ENCODE data around the gene UBE3C. TPM values are rescaled to one million over a fixed set of nuclear protein-coding genes. Genes with fewer than 3 reads are reported as not detected.

The UBE3C gene
- total RNA-seq, 4 donors from 2014 or later, result 60.7 to 68.7 (median 64.7) TPM

DNA sequence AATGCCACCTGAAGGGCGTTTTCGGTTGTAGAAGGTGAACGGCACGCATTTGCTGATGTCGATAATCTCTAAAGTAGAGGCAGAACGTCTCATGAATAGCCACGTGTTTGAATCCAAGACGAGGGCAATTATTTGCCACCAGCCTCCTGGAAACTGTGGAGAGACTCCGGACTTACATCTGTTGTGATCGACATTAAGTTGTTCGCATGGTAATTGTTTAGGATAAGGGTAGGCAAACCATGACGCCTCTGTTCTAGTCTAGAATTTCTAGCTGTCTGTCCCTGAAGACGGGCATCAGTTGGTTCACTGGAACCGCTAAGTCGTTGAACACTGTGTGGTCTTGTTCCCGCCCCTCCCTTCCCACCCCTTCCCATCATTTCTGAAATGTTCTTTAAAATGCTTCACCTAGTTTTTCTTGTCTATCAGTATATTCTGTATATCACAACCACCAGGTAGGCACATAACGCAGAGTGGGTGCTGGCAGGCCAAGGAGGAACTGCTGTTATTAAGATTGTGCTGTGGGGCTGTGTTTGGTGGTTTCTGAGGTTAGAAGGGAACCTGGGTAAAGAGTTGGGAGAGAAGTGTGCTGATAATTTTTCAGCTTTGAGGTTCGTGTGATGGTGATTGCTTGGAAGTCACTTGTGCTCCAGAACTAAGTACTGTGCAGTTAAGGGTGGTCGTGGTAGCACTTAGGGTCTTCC, 1.2 kb downstream of the UBE3C start:
- TF ChIP-seq EP300 (IDR thresholded peaks at IDR 0.05) (no peak), CTCF (IDR thresholded peaks at IDR 0.05) (no peak), POLR2A (IDR thresholded peaks at IDR 0.05) (no peak)
- Histone ChIP-seq H3K4me1 (peaks cover 0 to 53% (median 22%) of the 10 kb centered on the region in 4 donors), H3K27me3 (no peaks in the 10 kb centered on the region), H3K27ac (peak overlapping the region; percentile 86 to 98 (median 92)), H3K4me3 (peak overlapping the region; percentile 86 to 95 (median 91)), H3K9me3 (no peaks in the 10 kb centered on the region), H3K36me3 (peaks cover 0 to 6% (median 0%) of the 10 kb centered on the region in 3 donors)
- no peak for DNase-seq (ENCODE audit: low spot score in 2 of 2)
- 16 to 22% methylated on average over 19 of the region's 19 CpGs for WGBS, 2 donors

DNA sequence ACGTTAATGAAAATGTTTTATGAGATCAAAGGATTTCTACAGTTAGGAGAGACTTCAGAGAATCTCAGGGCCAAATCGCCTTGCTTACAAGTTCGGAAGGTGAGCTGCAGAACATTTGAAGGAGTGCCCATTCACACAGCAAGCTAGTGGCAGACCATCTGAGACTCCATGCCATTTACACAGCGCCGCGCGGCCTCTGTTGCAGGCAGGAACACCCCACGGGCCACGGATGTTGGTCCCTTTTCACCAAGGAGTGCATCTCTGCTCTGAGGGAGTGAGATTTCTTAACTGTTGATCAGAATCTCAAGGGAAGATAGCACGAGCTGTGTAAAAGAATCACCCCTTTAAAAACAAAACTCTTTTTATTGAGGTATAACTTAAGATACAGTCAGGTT, 1.8 kb downstream of the UBE3C start:
- H3K4me1 ChIP-seq, result peaks cover 0 to 53% (median 22%) of the 10 kb centered on the region in 4 donors
- TF ChIP-seq EP300 (IDR thresholded peaks at IDR 0.05) (no peak), POLR2A (IDR thresholded peaks at IDR 0.05) (no peak), CTCF (IDR thresholded peaks at IDR 0.05) (no peak)
- WGBS, 2 donors, result 72% methylated on average over 10 of the region's 10 CpGs
- H3K36me3 ChIP-seq, result peaks cover 0 to 6% (median 0%) of the 10 kb centered on the region in 3 donors
- peak overlapping the region in 1 of 4 donors; percentile 95 for H3K27ac ChIP-seq
- H3K27me3 ChIP-seq, result no peaks in the 10 kb centered on the region
- peak overlapping the region in 2 of 4 donors; percentile 93 to 95 for H3K4me3 ChIP-seq
- no peak for DNase-seq (ENCODE audit: low spot score in 2 of 2)
- H3K9me3 ChIP-seq, result no peaks in the 10 kb centered on the region

- peaks cover 0 to under 1% (median 0%) of the 10 kb centered on the region in 4 donors for H3K9me3 ChIP-seq
- TF ChIP-seq CTCF (IDR thresholded peaks at IDR 0.05), result no peak
- no peak for TF ChIP-seq EP300 (IDR thresholded peaks at IDR 0.05)
- TF ChIP-seq POLR2A (IDR thresholded peaks at IDR 0.05), result no peak
- peaks cover 0 to 53% (median 22%) of the 10 kb centered on the region in 4 donors for H3K4me1 ChIP-seq
- no peaks in the 10 kb centered on the region for H3K27me3 ChIP-seq
- no peak overlapping the region for H3K27ac ChIP-seq
- no peak overlapping the region for H3K4me3 ChIP-seq
- peaks cover 0 to 12% (median 0%) of the 10 kb centered on the region in 3 donors for H3K36me3 ChIP-seq
- DNase-seq (ENCODE audit: low spot score in 2 of 2), result no peak
- WGBS, 2 donors, result 91 to 94% methylated on average over 15 to 16 of the region's 16 CpGs
Observed at GRCh38 chr7:157141525-157142060, 2.9 kb downstream of the UBE3C start.

DNA sequence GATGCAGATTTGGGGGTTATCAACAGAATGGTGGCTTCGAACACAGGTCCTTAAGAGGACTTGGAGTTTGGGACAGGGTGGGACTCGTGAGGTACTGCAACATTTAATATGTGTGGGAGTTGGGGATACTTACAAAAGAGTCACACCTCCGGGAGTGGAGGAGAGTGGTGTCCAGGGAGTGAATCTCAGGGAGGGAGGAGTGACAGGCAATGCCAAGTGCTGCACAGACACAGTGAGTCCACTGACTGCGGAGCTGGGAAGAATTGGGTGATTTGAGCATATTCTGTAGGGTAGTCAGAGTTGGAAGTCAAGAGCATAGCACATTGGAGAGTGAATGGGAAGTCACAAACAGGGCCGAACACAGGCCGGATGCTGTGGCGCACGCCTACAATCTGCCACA, 5.1 kb downstream of the UBE3C start:
- H3K36me3 ChIP-seq, result peaks cover 0 to 18% (median 0%) of the 10 kb centered on the region in 3 donors
- no peak overlapping the region for H3K27ac ChIP-seq
- H3K4me3 ChIP-seq, result no peak overlapping the region
- 84 to 89% methylated on average over 8 of the region's 8 CpGs for WGBS, 2 donors
- peaks cover 0 to 8% (median 0%) of the 10 kb centered on the region in 4 donors for H3K9me3 ChIP-seq
- no peaks in the 10 kb centered on the region for H3K27me3 ChIP-seq
- H3K4me1 ChIP-seq, result peaks cover 0 to 54% (median 19%) of the 10 kb centered on the region in 4 donors
- no peak for DNase-seq (ENCODE audit: low spot score in 2 of 2)
- TF ChIP-seq POLR2A (IDR thresholded peaks at IDR 0.05) (no peak), CTCF (IDR thresholded peaks at IDR 0.05) (no peak), EP300 (IDR thresholded peaks at IDR 0.05) (no peak)

DNA sequence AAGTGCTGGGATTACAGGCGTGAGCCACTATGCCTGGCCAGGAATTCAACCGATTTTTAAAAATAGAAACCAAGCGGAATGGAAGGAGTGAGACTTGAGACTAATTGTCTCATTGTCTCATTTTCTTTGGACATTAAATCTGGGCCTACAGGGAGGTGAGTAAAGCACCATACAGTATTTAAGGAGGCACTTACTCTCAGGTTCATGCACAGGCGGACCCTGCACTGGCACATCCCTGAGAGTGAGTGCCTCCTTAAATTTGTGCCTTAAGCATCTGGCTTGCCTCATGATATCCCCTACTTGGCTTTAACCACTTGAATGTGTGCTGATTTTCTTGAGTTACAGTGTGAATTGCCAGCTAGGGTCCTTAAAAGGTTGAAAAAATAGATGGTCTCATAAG, 10.6 kb downstream of the UBE3C start:
- H3K9me3 ChIP-seq, result peaks cover 0 to 8% (median 0%) of the 10 kb centered on the region in 4 donors
- peaks cover 0 to 41% (median 0%) of the 10 kb centered on the region in 4 donors for H3K4me1 ChIP-seq
- H3K4me3 ChIP-seq, result no peak overlapping the region
- no peaks in the 10 kb centered on the region for H3K27me3 ChIP-seq
- TF ChIP-seq EP300 (IDR thresholded peaks at IDR 0.05) (no peak), CTCF (IDR thresholded peaks at IDR 0.05) (no peak), POLR2A (IDR thresholded peaks at IDR 0.05) (no peak)
- peaks cover 0 to 17% (median 0%) of the 10 kb centered on the region in 3 donors for H3K36me3 ChIP-seq
- no peak overlapping the region for H3K27ac ChIP-seq
- WGBS, 2 donors, result 78 to 86% methylated on average over 4 of the region's 4 CpGs
- no peak for DNase-seq (ENCODE audit: low spot score in 2 of 2)
